Measurements from ENCODE around the gene HOXA6.

GRCh38 chr7:27101171-27101956, 46.2 kb downstream of the HOXA6 start:
- TF ChIP-seq, protein P1, sequence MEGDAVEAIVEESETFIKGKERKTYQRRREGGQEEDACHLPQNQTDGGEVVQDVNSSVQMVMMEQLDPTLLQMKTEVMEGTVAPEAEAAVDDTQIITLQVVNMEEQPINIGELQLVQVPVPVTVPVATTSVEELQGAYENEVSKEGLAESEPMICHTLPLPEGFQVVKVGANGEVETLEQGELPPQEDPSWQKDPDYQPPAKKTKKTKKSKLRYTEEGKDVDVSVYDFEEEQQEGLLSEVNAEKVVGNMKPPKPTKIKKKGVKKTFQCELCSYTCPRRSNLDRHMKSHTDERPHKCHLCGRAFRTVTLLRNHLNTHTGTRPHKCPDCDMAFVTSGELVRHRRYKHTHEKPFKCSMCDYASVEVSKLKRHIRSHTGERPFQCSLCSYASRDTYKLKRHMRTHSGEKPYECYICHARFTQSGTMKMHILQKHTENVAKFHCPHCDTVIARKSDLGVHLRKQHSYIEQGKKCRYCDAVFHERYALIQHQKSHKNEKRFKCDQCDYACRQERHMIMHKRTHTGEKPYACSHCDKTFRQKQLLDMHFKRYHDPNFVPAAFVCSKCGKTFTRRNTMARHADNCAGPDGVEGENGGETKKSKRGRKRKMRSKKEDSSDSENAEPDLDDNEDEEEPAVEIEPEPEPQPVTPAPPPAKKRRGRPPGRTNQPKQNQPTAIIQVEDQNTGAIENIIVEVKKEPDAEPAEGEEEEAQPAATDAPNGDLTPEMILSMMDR (IDR thresholded peaks at IDR 0.05), result no peak
- TF ChIP-seq POLR2A (IDR thresholded peaks at IDR 0.05; ENCODE audit: low read depth), result no peak
- TF ChIP-seq POLR2AphosphoS5 (IDR thresholded peaks at IDR 0.05), result peak in 1 of 2 donors; percentile 6

Measured in esophagus muscularis mucosa (tissue), 3 donors.